ENCODE measurements around the gene ROCK2. TPM values are rescaled to one million over a fixed set of nuclear protein-coding genes. Genes with fewer than 3 reads are reported as not detected.
A peak's percentile ranks its signal among the peaks of the same experiment; 100 is the strongest.

The ROCK2 gene
- total RNA-seq, 1 experiment from 2014 or later = 49.4 TPM

- Histone ChIP-seq H3K4me3 (ENCODE audit: low read depth, low read length, poor library complexity, severe bottlenecking) (no peak overlapping the region), H3K36me3 (ENCODE audit: insufficient read depth, low read length, poor library complexity, severe bottlenecking) (no peaks in the 10 kb centered on the region), H3K9me3 (ENCODE audit: low read depth, low read length, poor library complexity, severe bottlenecking) (no peaks in the 10 kb centered on the region), H3K4me1 (ENCODE audit: insufficient read depth, low read length, poor library complexity, severe bottlenecking) (peaks cover 14% of the 10 kb centered on the region), H3K27me3 (replicated peaks; ENCODE audit: insufficient read depth, low read depth, low read length, poor library complexity) (no peaks in the 10 kb centered on the region), H3K27ac (ENCODE audit: low read depth, low read length, poor library complexity, severe bottlenecking) (no peak overlapping the region)
- DNase-seq (ENCODE audit: low spot score) = no peak
- POLR2A ChIA-PET (ENCODE audit: low non-redundant PET) = no interaction called here
- BruUV-seq (replicated peaks) = no TSS peak
- no peak for TF ChIP-seq EZH2 (IDR thresholded peaks at IDR 0.05; ENCODE audit: borderline replicate concordance, low read depth, low read length, poor library complexity, severe bottlenecking)
- TF ChIP-seq CTCF (conservative IDR thresholded peaks at IDR 0.05; ENCODE audit: low read depth, low read length) = no peak
- intact Hi-C loops (cut with micrococcal nuclease; ENCODE audit: unreplicated experiment) = loop anchor here (5.0 kb wide), 1 partner anchor 553 kb away; no protein-coding TSS in a partner anchor
- CTCF ChIA-PET = interaction anchor here (1.8 to 3.3 kb wide), 3 partner anchors 302 to 450 kb away, joined by 19 to 33 read pairs (median 21); no protein-coding TSS in a partner anchor
These were observed 210.5 kb downstream of the ROCK2 start for GRCh38 chr2:11133936-11134320.

GRCh38 chr2:11133238-11133935 is 211.0 kb downstream of the ROCK2 start:
- H3K27me3 ChIP-seq (replicated peaks; ENCODE audit: insufficient read depth, low read depth, low read length, poor library complexity) = no peaks in the 10 kb centered on the region

GRCh38 chr2:11132036-11132671 is 212.3 kb downstream of the ROCK2 start:
- ChIA-PET POLR2A (ENCODE audit: low non-redundant PET) (no interaction called here), CTCF (interaction anchor here (0.6 to 3.3 kb wide), 19 partner anchors 11 to 647 kb away, joined by 3 to 33 read pairs (median 4); partner anchors contain the start of gene SLC66A3)
- BruUV-seq (replicated peaks) = no TSS peak
- intact Hi-C loops (cut with micrococcal nuclease; ENCODE audit: unreplicated experiment) = loop anchor here (1.0 to 5.0 kb wide), 4 partner anchors 280 to 555 kb away; no protein-coding TSS in a partner anchor
- H3K4me1 ChIP-seq (ENCODE audit: insufficient read depth, low read length, poor library complexity, severe bottlenecking) = peaks cover 14% of the 10 kb centered on the region
- no peaks in the 10 kb centered on the region for H3K36me3 ChIP-seq (ENCODE audit: insufficient read depth, low read length, poor library complexity, severe bottlenecking)
- H3K27ac ChIP-seq (ENCODE audit: low read depth, low read length, poor library complexity, severe bottlenecking) = no peak overlapping the region
- H3K9me3 ChIP-seq (ENCODE audit: low read depth, low read length, poor library complexity, severe bottlenecking) = no peaks in the 10 kb centered on the region
- H3K4me3 ChIP-seq (ENCODE audit: low read depth, low read length, poor library complexity, severe bottlenecking) = no peak overlapping the region
- no peak for TF ChIP-seq CTCF (conservative IDR thresholded peaks at IDR 0.05; ENCODE audit: low read depth, low read length)
- no peak for TF ChIP-seq EZH2 (IDR thresholded peaks at IDR 0.05; ENCODE audit: borderline replicate concordance, low read depth, low read length, poor library complexity, severe bottlenecking)
- no peak for DNase-seq (ENCODE audit: low spot score)
- H3K27me3 ChIP-seq (replicated peaks; ENCODE audit: insufficient read depth, low read depth, low read length, poor library complexity) = no peaks in the 10 kb centered on the region

More at GRCh38 chr2:11133238-11133935, 211.0 kb downstream of the ROCK2 start:
- no TSS peak for BruUV-seq (replicated peaks)
- Histone ChIP-seq H3K4me3 (ENCODE audit: low read depth, low read length, poor library complexity, severe bottlenecking) (peak overlapping the region; percentile 44), H3K4me1 (ENCODE audit: insufficient read depth, low read length, poor library complexity, severe bottlenecking) (peaks cover 14% of the 10 kb centered on the region), H3K27ac (ENCODE audit: low read depth, low read length, poor library complexity, severe bottlenecking) (no peak overlapping the region), H3K9me3 (ENCODE audit: low read depth, low read length, poor library complexity, severe bottlenecking) (no peaks in the 10 kb centered on the region), H3K36me3 (ENCODE audit: insufficient read depth, low read length, poor library complexity, severe bottlenecking) (no peaks in the 10 kb centered on the region)
- no peak for TF ChIP-seq CTCF (conservative IDR thresholded peaks at IDR 0.05; ENCODE audit: low read depth, low read length)
- no peak for TF ChIP-seq EZH2 (IDR thresholded peaks at IDR 0.05; ENCODE audit: borderline replicate concordance, low read depth, low read length, poor library complexity, severe bottlenecking)
- ChIA-PET CTCF (interaction anchor here (0.6 to 3.3 kb wide), 22 partner anchors 10 to 646 kb away, joined by 3 to 33 read pairs (median 4); no protein-coding TSS in a partner anchor), POLR2A (ENCODE audit: low non-redundant PET) (no interaction called here)
- intact Hi-C loops (cut with micrococcal nuclease; ENCODE audit: unreplicated experiment) = loop anchor here (5.0 kb wide), 1 partner anchor 554 kb away; no protein-coding TSS in a partner anchor
- DNase-seq (ENCODE audit: low spot score) = no peak

Data from A673 (cell line).